Omental fat pad (tissue), 4 donors: ENCODE measurements around the gene NRAP. TPM values are rescaled to one million over a fixed set of nuclear protein-coding genes. Genes with fewer than 3 reads are reported as not detected.

Experiments used
- ATAC-seq: fragments of 150-250 bp; one replicate; pipeline ENCODE4 v1.9.1; 2016; ENCODE audit warnings: mild to moderate bottlenecking, moderate library complexity; ENCODE audit not compliant: low FRiP score
- DNase-seq: peaks from one replicate; pipeline ENCODE4 v3.0.0-alpha.2; 2019; ENCODE audit warnings: low spot score
- CTCF ChIP-seq, 3 donors: fragments of 450-650 bp; IDR thresholded peaks; one replicate each; pipeline ENCODE4 v1.5.1; 2016 to 2017; ENCODE audit warnings: antibody characterized with exemption in 3 of 3, mild to moderate bottlenecking in 3 of 3, moderate library complexity in 2 of 3
- total RNA-seq, 4 donors: library from RNA; depleted of rRNA; stranded (reverse); fragments of >200 nt; gene quantifications; one replicate each; pipeline ENCODE4 v1.1.0, GENCODE V29; 2016

NRAP gene
- total RNA-seq, 4 donors from 2014 or later: not detected

- no peak for TF ChIP-seq CTCF (IDR thresholded peaks at IDR 0.05)
- ATAC-seq (no peak), DNase-seq (no peak)
Measured at GRCh38 chr10:113709221-113709838, 45.5 kb upstream of the NRAP start.

- no peak for TF ChIP-seq CTCF (IDR thresholded peaks at IDR 0.05)
- DNase-seq: no peak
- ATAC-seq: no peak
Measured at GRCh38 chr10:113708640-113709039, 44.8 kb upstream of the NRAP start.

GRCh38 chr10:113706623-113707022, 42.8 kb upstream of the NRAP start:
- TF ChIP-seq CTCF (IDR thresholded peaks at IDR 0.05): no peak
- ATAC-seq: no peak
- no peak for DNase-seq

GRCh38 chr10:113705344-113705652, 41.5 kb upstream of the NRAP start:
- no peak for TF ChIP-seq CTCF (IDR thresholded peaks at IDR 0.05)
- no peak for DNase-seq
- ATAC-seq: no peak

GRCh38 chr10:113704637-113705343, 40.9 kb upstream of the NRAP start:
- no peak for ATAC-seq
- DNase-seq: no peak
- TF ChIP-seq CTCF (IDR thresholded peaks at IDR 0.05): no peak

GRCh38 chr10:113697595-113697994, 33.8 kb upstream of the NRAP start:
- DNase-seq (no peak), ATAC-seq (no peak)
- TF ChIP-seq CTCF (IDR thresholded peaks at IDR 0.05): no peak

GRCh38 chr10:113695691-113696090, 31.9 kb upstream of the NRAP start:
- no peak for TF ChIP-seq CTCF (IDR thresholded peaks at IDR 0.05)
- no peak for ATAC-seq
- no peak for DNase-seq
